HG03571 (cell line): Measurements from ENCODE around the gene GRM7.
"Not testable (repeated sequence)": the region's sequence is repeated elsewhere in the genome, so short reads cannot be mapped to it uniquely, and the experiment has no call there.

ENCODE experiments used
- ATAC-seq: cut with Tn5 transposase; IDR thresholded peaks from one replicate; pipeline ENCODE4 v1.9.1; 2021; ENCODE audit not compliant: unreplicated experiment

Gene GRM7

GRCh38 chr3:6860954-6861624, at the start of gene GRM7:
Gene GRM7, plus strand, starts transcription at chr3:6861115.
- ATAC-seq, result no peak

GRCh38 chr3:6821411-6821810, 39.5 kb upstream of the GRM7 start:
- no peak for ATAC-seq

GRCh38 chr3:6825524-6825923, 35.4 kb upstream of the GRM7 start:
- ATAC-seq, result no peak

GRCh38 chr3:6827453-6827852, 33.5 kb upstream of the GRM7 start:
- no peak for ATAC-seq

- ATAC-seq, result no peak
Measured at GRCh38 chr3:6844723-6845122, 16.2 kb upstream of the GRM7 start.

GRCh38 chr3:6854184-6854583, 6.7 kb upstream of the GRM7 start:
- no peak for ATAC-seq

GRCh38 chr3:6857510-6857909, 3.4 kb upstream of the GRM7 start:
- ATAC-seq, result no peak

- no peak for ATAC-seq
Measured at GRCh38 chr3:6860149-6860953, 564 bp upstream of the GRM7 start.

GRCh38 chr3:6861625-6862000, 698 bp downstream of the GRM7 start:
- no peak for ATAC-seq

GRCh38 chr3:6862041-6862879, 1.3 kb downstream of the GRM7 start:
- no peak for ATAC-seq

- ATAC-seq, result no peak
Measured at GRCh38 chr3:6862880-6863195, 1.9 kb downstream of the GRM7 start.

- ATAC-seq, result no peak
Measured at GRCh38 chr3:6867269-6867668, 6.4 kb downstream of the GRM7 start.

GRCh38 chr3:6878731-6879130, 17.8 kb downstream of the GRM7 start:
- ATAC-seq, result no peak

GRCh38 chr3:6912240-6912639, 51.3 kb downstream of the GRM7 start:
- ATAC-seq, result no peak

GRCh38 chr3:6915898-6916297, 55.0 kb downstream of the GRM7 start:
- ATAC-seq, result no peak

GRCh38 chr3:6921066-6921465, 60.2 kb downstream of the GRM7 start:
- ATAC-seq, result no peak

- ATAC-seq, result no peak
Measured at GRCh38 chr3:6921876-6922275, 61.0 kb downstream of the GRM7 start.

GRCh38 chr3:6928064-6928463, 67.1 kb downstream of the GRM7 start:
- no peak for ATAC-seq

GRCh38 chr3:6929918-6930317, 69.0 kb downstream of the GRM7 start:
- ATAC-seq, result no peak

- ATAC-seq, result not testable (repeated sequence)
Measured at GRCh38 chr3:6935418-6935817, 74.5 kb downstream of the GRM7 start.

GRCh38 chr3:6935970-6936369, 75.1 kb downstream of the GRM7 start:
- ATAC-seq, result no peak

GRCh38 chr3:6962801-6963200, 101.9 kb downstream of the GRM7 start:
- no peak for ATAC-seq
